ENCODE results near the gene ZNF823.

- TF ChIP-seq CTCF (IDR thresholded peaks at IDR 0.05; ENCODE audit: low read length) (no peak), EZH2 (IDR thresholded peaks at IDR 0.05; ENCODE audit: borderline replicate concordance, low read length) (no peak)
These were observed 42.7 kb upstream of the ZNF823 start for GRCh38 chr19:11781295-11782057.

All from OCI-LY1 (cell line).